Astrocyte (in vitro differentiated cells and primary cell): ENCODE data around the gene KMT2C.

Source experiments
- EZH2 ChIP-seq: IDR thresholded peaks from 2 replicates; pipeline ENCODE4 v1.6.1; 2012; ENCODE audit warnings: mild to moderate bottlenecking, low read length, inconsistent platforms; ENCODE audit not compliant: insufficient read depth
- TF ChIP-seq, protein P1 (sequence below): IDR thresholded peaks from 2 replicates; pipeline ENCODE4 v1.5.1; 2011; ENCODE audit warnings: low read depth, mild to moderate bottlenecking, inconsistent platforms, low read length, moderate library complexity; ENCODE audit not compliant: insufficient read depth

DNA sequence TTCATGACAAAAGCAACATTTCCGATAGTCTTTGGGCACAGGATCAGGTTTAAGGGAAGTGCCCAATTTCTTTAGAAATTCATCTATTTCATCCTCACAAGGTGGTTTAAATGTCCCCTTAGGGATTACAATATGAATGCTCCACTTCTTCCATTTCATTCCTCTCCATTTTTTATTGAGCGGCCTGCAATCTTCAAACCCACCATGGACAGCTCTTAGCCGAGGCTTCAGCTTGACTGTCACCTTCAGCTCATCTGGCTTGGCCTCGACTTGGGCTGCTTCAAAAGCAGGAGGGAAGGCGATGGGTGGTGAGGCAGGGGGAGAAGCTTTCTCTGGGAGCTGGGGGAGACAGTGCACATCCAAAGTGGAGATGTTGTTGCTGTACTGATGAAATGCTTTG lies 287.1 kb downstream of the KMT2C start:
- TF ChIP-seq, protein P1, sequence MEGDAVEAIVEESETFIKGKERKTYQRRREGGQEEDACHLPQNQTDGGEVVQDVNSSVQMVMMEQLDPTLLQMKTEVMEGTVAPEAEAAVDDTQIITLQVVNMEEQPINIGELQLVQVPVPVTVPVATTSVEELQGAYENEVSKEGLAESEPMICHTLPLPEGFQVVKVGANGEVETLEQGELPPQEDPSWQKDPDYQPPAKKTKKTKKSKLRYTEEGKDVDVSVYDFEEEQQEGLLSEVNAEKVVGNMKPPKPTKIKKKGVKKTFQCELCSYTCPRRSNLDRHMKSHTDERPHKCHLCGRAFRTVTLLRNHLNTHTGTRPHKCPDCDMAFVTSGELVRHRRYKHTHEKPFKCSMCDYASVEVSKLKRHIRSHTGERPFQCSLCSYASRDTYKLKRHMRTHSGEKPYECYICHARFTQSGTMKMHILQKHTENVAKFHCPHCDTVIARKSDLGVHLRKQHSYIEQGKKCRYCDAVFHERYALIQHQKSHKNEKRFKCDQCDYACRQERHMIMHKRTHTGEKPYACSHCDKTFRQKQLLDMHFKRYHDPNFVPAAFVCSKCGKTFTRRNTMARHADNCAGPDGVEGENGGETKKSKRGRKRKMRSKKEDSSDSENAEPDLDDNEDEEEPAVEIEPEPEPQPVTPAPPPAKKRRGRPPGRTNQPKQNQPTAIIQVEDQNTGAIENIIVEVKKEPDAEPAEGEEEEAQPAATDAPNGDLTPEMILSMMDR, result no peak
- no peak for TF ChIP-seq EZH2
